8988T (cell line): ENCODE results near the gene JAK3.
"Not testable (repeated sequence)": the region's sequence is repeated elsewhere in the genome, so short reads cannot be mapped to it uniquely, and the experiment has no call there.

Source experiments
- DNase-seq: peaks from one replicate; pipeline ENCODE4 v3.0.0; 2011

Gene JAK3

GRCh38 chr19:17802137-17802858 lies 45.5 kb downstream of the JAK3 start:
- no peak for DNase-seq

- DNase-seq, result not testable (repeated sequence)
Measured at GRCh38 chr19:17798599-17798998, 49.2 kb downstream of the JAK3 start.

GRCh38 chr19:17797424-17798201 lies 50.2 kb downstream of the JAK3 start:
- peak; percentile 78 for DNase-seq

GRCh38 chr19:17796838-17797423 lies 50.9 kb downstream of the JAK3 start:
- no peak for DNase-seq

- no peak for DNase-seq
Measured at GRCh38 chr19:17796013-17796837, 51.6 kb downstream of the JAK3 start.

GRCh38 chr19:17795495-17795856 lies 52.3 kb downstream of the JAK3 start:
- no peak for DNase-seq

GRCh38 chr19:17794731-17795494 lies 52.9 kb downstream of the JAK3 start, which contains the start of gene B3GNT3:
Gene B3GNT3, plus strand, starts transcription at chr19:17795138. Its CDS starts 12,670 bp downstream, at chr19:17807808.
- DNase-seq, result no peak

GRCh38 chr19:17794412-17794730 lies 53.4 kb downstream of the JAK3 start:
- DNase-seq, result no peak

- no peak for DNase-seq
Measured at GRCh38 chr19:17790059-17790780, 57.6 kb downstream of the JAK3 start.

- no peak for DNase-seq
Measured at GRCh38 chr19:17788632-17789031, 59.1 kb downstream of the JAK3 start.

- DNase-seq, result no peak
Measured at GRCh38 chr19:17787274-17787913, 60.4 kb downstream of the JAK3 start.

GRCh38 chr19:17784201-17785008 lies 63.4 kb downstream of the JAK3 start:
- peak; percentile 77 for DNase-seq

GRCh38 chr19:17783721-17784120 lies 64.1 kb downstream of the JAK3 start:
- not testable (repeated sequence) for DNase-seq

GRCh38 chr19:17780781-17781180 lies 67.0 kb downstream of the JAK3 start:
- no peak for DNase-seq

- DNase-seq, result no peak
Measured at GRCh38 chr19:17778968-17779929, 68.5 kb downstream of the JAK3 start.

- DNase-seq, result no peak
Measured at GRCh38 chr19:17778251-17778967, 69.4 kb downstream of the JAK3 start.

- DNase-seq, result not testable (repeated sequence)
Measured at GRCh38 chr19:17777840-17778239, 69.9 kb downstream of the JAK3 start.
